ENCODE data around the gene WFDC10B. TPM values are rescaled to one million over a fixed set of nuclear protein-coding genes. Genes with fewer than 3 reads are reported as not detected.

Gene WFDC10B
- total and polyA plus RNA-seq, 9 of the 15 experiments (the other 6 are each of a cell fraction or from before 2014, with no cell fraction given) = not detected

DNA sequence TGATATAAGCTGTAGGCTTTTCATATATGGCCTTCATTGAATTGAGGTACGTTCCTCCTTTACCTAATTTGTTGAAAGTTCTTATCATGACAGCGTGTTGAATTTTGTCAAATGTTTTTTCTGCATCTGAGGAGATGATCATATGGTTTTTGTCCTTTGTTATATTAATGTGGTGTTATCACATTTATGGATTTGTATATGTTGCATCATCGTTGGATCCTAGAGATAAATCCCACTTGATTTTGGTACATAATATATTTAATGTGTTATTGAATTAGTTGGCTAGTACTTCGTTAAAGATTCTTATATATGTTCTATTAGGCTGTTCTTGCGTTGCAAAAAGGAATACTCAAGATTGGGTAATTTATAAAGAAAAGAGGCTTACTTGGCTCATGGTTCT, 65.1 kb downstream of the WFDC10B start:
- no TSS peak for BruUV-seq (replicated peaks)
- no peak for DNase-seq (ENCODE audit: extremely low read depth in 1 of 4, low spot score in 3 of 4)
- Histone ChIP-seq H3K9ac (ENCODE audit: insufficient read depth in 1 of 2, low read depth in 2 of 2, low read length in 2 of 2) (no peak overlapping the region), H3K9me3 (replicated peaks; ENCODE audit: control insufficient read depth, insufficient read depth, low read depth, low read length) (no peaks in the 10 kb centered on the region), H3K4me3 (no peak overlapping the region), H4K20me1 (replicated peaks; ENCODE audit: control insufficient read depth, insufficient read depth, low read length) (no peaks in the 10 kb centered on the region), H2AFZ (ENCODE audit: low read depth, low read length) (no peak overlapping the region), H3K4me2 (ENCODE audit: insufficient read depth, low read length) (no peak overlapping the region), H3K27ac (ENCODE audit: extremely low read depth, low read depth, low read length) (no peak overlapping the region), H3K36me3 (ENCODE audit: control insufficient read depth, insufficient read depth, low read length) (no peaks in the 10 kb centered on the region), H3K9me1 (ENCODE audit: control insufficient read depth, insufficient read depth, low read length) (no peaks in the 10 kb centered on the region), H3K4me1 (replicated peaks in 1 of 2; ENCODE audit: control insufficient read depth in 2 of 2, insufficient read depth in 2 of 2, low read length in 2 of 2) (no peaks in the 10 kb centered on the region), H3K79me2 (ENCODE audit: control insufficient read depth, insufficient read depth, low read length) (no peaks in the 10 kb centered on the region), H3K27me3 (ENCODE audit: control insufficient read depth in 2 of 2, insufficient read depth in 2 of 2, low read length in 2 of 2) (peaks cover 0 to 9% of the 10 kb centered on the region in 2 experiments; a peak in 1 of 5 replicates)
- ChIA-PET CTCF (ENCODE audit: low intra/inter-chr PET ratio) (no interaction called here), POLR2A (interaction anchor here (1.0 to 1.5 kb wide), 3 partner anchors 11 to 26 kb away, joined by 3 to 5 read pairs (median 3); no protein-coding TSS in a partner anchor)
- under 1% methylated on average over 5 of the region's 5 CpGs for WGBS (ENCODE audit: insufficient coverage, low coverage, missing lambda C conversion rate)
- ATAC-seq = no peak
- in situ Hi-C loops (cut with MboI) = no loop called here
- no peak for FAIRE-seq
- TF ChIP-seq CEBPG (CRISPR knock-in tag; IDR thresholded peaks at IDR 0.05) (no peak), CEBPG (tag; conservative IDR thresholded peaks at IDR 0.05 in 1 of 2, IDR thresholded peaks at IDR 0.05 in 1 of 2) (peak; percentile 26 to 71; a peak in 2 of 4 replicates), POLR2AphosphoS2 (IDR thresholded peaks at IDR 0.05; ENCODE audit: low read length) (no peak), HOXB6 (CRISPR knock-in tag; IDR thresholded peaks at IDR 0.05; ENCODE audit: borderline replicate concordance) (no peak), U2AF1 (optimal IDR thresholded peaks at IDR 0.05; ENCODE audit: low read depth, low read length) (no peak), USF1 (CRISPR knock-in tag; IDR thresholded peaks at IDR 0.05) (no peak), ZNF354B (CRISPR knock-in tag; IDR thresholded peaks at IDR 0.05) (no peak), BRF2 (IDR thresholded peaks at IDR 0.05; ENCODE audit: borderline replicate concordance, insufficient read depth, insufficient read length) (no peak)
- TF ChIP-seq, protein P1, sequence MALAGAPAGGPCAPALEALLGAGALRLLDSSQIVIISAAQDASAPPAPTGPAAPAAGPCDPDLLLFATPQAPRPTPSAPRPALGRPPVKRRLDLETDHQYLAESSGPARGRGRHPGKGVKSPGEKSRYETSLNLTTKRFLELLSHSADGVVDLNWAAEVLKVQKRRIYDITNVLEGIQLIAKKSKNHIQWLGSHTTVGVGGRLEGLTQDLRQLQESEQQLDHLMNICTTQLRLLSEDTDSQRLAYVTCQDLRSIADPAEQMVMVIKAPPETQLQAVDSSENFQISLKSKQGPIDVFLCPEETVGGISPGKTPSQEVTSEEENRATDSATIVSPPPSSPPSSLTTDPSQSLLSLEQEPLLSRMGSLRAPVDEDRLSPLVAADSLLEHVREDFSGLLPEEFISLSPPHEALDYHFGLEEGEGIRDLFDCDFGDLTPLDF (CRISPR knock-in tag; IDR thresholded peaks at IDR 0.05) = no peak
- TF ChIP-seq, protein P2, sequence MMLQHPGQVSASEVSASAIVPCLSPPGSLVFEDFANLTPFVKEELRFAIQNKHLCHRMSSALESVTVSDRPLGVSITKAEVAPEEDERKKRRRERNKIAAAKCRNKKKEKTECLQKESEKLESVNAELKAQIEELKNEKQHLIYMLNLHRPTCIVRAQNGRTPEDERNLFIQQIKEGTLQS (IDR thresholded peaks at IDR 0.05) = peak; percentile 57
- TF ChIP-seq, protein P2 (CRISPR knock-in tag; conservative IDR thresholded peaks at IDR 0.05) = no peak
- TF ChIP-seq, protein P3, sequence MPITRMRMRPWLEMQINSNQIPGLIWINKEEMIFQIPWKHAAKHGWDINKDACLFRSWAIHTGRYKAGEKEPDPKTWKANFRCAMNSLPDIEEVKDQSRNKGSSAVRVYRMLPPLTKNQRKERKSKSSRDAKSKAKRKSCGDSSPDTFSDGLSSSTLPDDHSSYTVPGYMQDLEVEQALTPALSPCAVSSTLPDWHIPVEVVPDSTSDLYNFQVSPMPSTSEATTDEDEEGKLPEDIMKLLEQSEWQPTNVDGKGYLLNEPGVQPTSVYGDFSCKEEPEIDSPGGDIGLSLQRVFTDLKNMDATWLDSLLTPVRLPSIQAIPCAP (CRISPR knock-in tag; IDR thresholded peaks at IDR 0.05; ENCODE audit: borderline replicate concordance) = no peak
- intact Hi-C loops (cut with micrococcal nuclease) = no loop called here

Data from K562 (cell line).